Peyer's patch (tissue), 4 donors: ENCODE measurements around the gene F2RL3.

ENCODE experiments used
- CTCF ChIP-seq, 6 experiments: fragments of 450-650 bp in 4 of 6; fragments of 200-600 bp in 2 of 6; sonication (generic) in 1 of 6; IDR thresholded peaks; one replicate each; pipeline ENCODE4 v1.5.1; 2017 to 2019; ENCODE audit warnings: antibody characterized with exemption in 6 of 6, mild to moderate bottlenecking in 3 of 6, moderate library complexity in 1 of 6
- POLR2A ChIP-seq, 2 donors: fragments of 450-650 bp; IDR thresholded peaks; one replicate each; pipeline ENCODE4 v1.5.1; 2017; ENCODE audit warnings: antibody characterized with exemption in 2 of 2, mild to moderate bottlenecking in 2 of 2, moderate library complexity in 2 of 2

DNA sequence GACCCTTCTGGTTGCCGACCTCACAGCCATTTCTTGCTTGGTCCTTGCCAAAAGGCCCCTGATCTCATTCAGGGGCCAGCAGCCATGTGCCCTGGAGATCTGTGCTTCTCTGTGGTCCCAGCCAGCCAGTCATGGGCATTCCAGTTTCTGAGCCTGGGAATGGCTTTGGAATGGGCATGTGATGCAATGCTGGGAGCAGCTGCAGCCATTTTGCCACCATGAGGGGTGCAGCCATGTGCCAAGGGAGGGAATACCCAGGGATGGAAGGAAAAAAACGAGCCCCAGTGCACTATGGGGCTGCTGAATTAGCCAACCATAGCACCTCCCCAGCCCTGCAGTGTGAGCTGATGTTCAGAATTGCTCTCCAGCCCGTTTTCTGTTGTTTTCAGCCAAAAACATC lies 26.3 kb downstream of the F2RL3 start:
- TF ChIP-seq CTCF (IDR thresholded peaks at IDR 0.05) (no peak), POLR2A (IDR thresholded peaks at IDR 0.05) (no peak)
